Activated CD4-positive, alpha-beta T cell treated with anti-CD3 and anti-CD28 coated beads, Interleukin-2, amount 10 ng/mL, durations not matched to agents 24 days and 14 days (primary cell): ENCODE measurements around the gene DAZAP1. TPM values are rescaled to one million over a fixed set of nuclear protein-coding genes. Genes with fewer than 3 reads are reported as not detected.
A peak's percentile ranks its signal among the peaks of the same experiment; 100 is the strongest.
"Not testable (repeated sequence)": the region's sequence is repeated elsewhere in the genome, so short reads cannot be mapped to it uniquely, and the experiment has no call there.

Experiments used
- DNase-seq: peaks from one replicate; pipeline ENCODE4 v3.0.0; 2022
- H3K27ac Mint-ChIP-seq: one replicate; pipeline ENCODE4 v1.8.0; 2022; ENCODE audit warnings: mild to moderate bottlenecking, mixed read lengths
- H3K27me3 Mint-ChIP-seq: one replicate; pipeline ENCODE4 v1.8.0; 2022; ENCODE audit warnings: mixed read lengths
- H3K36me3 Mint-ChIP-seq: one replicate; pipeline ENCODE4 v1.8.0; 2022; ENCODE audit warnings: low read depth, mild to moderate bottlenecking, mixed read lengths
- H3K4me1 Mint-ChIP-seq: one replicate; pipeline ENCODE4 v1.8.0; 2021; ENCODE audit warnings: mixed read lengths
- H3K4me3 Mint-ChIP-seq: one replicate; pipeline ENCODE4 v1.8.0; 2022; ENCODE audit warnings: mild to moderate bottlenecking, moderate library complexity, mixed read lengths
- H3K9me3 Mint-ChIP-seq: one replicate; pipeline ENCODE4 v1.8.0; 2021; ENCODE audit warnings: mixed read lengths
- intact Hi-C: fragments of 100-400 bp; cut with micrococcal nuclease; formaldehyde crosslinking; loops from one replicate; pipeline ENCODE4 v1.15.1; 2023
- total RNA-seq: library from RNA; stranded (reverse); gene quantifications from 2 replicates; pipeline ENCODE4 v1.2.3, GENCODE V29; 2022

DAZAP1 gene
- total RNA-seq, 1 donor from 2014 or later = 323 TPM

GRCh38 chr19:1470305-1471009 lies 63.1 kb downstream of the DAZAP1 start:
- intact Hi-C loops = loop anchor here (2.0 kb wide), 1 partner anchor 26 kb away; no protein-coding TSS in a partner anchor
- H3K27ac Mint-ChIP-seq = no peak overlapping the region
- H3K4me1 Mint-ChIP-seq = peaks cover 2% of the 10 kb centered on the region
- peaks cover 1% of the 10 kb centered on the region for H3K36me3 Mint-ChIP-seq
- no peaks in the 10 kb centered on the region for H3K9me3 Mint-ChIP-seq
- peak overlapping the region; percentile 73 for H3K4me3 Mint-ChIP-seq
- DNase-seq = peak; percentile 94
- H3K27me3 Mint-ChIP-seq = peaks cover 6% of the 10 kb centered on the region

GRCh38 chr19:1471010-1471514 lies 63.7 kb downstream of the DAZAP1 start:
- peak; percentile 77 for DNase-seq
- Mint-ChIP-seq H3K9me3 (no peaks in the 10 kb centered on the region), H3K27ac (no peak overlapping the region), H3K4me3 (peak overlapping the region; percentile 54), H3K4me1 (peaks cover 2% of the 10 kb centered on the region), H3K36me3 (peaks cover 1% of the 10 kb centered on the region), H3K27me3 (peaks cover 6% of the 10 kb centered on the region)
- intact Hi-C loops = loop anchor here (2.0 kb wide), 1 partner anchor 26 kb away; no protein-coding TSS in a partner anchor

DNA sequence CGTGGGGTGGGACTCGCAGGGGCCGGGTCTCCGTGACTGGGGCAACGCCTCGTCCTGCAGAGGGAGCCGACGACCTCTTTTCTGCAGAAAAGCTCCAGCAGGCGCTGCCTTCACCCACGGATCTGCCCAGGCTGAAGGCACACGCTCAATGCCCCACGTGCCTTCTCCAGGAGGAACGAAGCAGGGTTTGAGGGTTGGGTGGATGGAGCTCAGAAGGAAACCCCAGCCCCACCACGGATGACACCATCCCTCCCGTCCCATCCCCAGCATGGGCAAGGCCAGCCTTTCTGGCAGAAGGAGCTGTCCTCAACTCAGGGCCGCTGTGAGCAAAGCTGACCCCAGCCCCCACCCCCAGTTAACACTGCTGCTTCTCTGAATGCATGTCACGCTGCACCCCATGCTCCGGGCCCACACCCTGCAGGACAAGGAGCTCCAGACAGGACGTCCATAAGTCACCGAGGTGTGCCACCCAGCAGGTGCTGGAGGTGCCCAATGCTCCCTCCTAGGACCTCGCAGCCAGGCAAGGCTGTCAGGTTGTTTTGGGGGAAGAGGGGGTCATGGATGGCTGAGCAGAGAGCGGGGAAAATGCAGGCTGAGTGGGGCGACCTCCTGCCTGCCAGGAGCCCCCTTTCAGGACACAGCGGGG lies 64.3 kb downstream of the DAZAP1 start:
- peaks cover 1% of the 10 kb centered on the region for H3K36me3 Mint-ChIP-seq
- H3K4me3 Mint-ChIP-seq = peak overlapping the region; percentile 54
- peaks cover 6% of the 10 kb centered on the region for H3K27me3 Mint-ChIP-seq
- intact Hi-C loops = loop anchor here (2.0 kb wide), 1 partner anchor 27 kb away; no protein-coding TSS in a partner anchor
- peak; percentile 70 for DNase-seq
- H3K4me1 Mint-ChIP-seq = peaks cover 2% of the 10 kb centered on the region
- no peak overlapping the region for H3K27ac Mint-ChIP-seq
- H3K9me3 Mint-ChIP-seq = no peaks in the 10 kb centered on the region

- H3K4me1 Mint-ChIP-seq = peaks cover 3% of the 10 kb centered on the region
- no peak for DNase-seq
- no peak overlapping the region for H3K27ac Mint-ChIP-seq
- peaks cover 6% of the 10 kb centered on the region for H3K27me3 Mint-ChIP-seq
- no peak overlapping the region for H3K4me3 Mint-ChIP-seq
- intact Hi-C loops = no loop called here
- peaks cover 2% of the 10 kb centered on the region for H3K36me3 Mint-ChIP-seq
- no peaks in the 10 kb centered on the region for H3K9me3 Mint-ChIP-seq
Observed at GRCh38 chr19:1472231-1473084, 65.1 kb downstream of the DAZAP1 start.

DNA sequence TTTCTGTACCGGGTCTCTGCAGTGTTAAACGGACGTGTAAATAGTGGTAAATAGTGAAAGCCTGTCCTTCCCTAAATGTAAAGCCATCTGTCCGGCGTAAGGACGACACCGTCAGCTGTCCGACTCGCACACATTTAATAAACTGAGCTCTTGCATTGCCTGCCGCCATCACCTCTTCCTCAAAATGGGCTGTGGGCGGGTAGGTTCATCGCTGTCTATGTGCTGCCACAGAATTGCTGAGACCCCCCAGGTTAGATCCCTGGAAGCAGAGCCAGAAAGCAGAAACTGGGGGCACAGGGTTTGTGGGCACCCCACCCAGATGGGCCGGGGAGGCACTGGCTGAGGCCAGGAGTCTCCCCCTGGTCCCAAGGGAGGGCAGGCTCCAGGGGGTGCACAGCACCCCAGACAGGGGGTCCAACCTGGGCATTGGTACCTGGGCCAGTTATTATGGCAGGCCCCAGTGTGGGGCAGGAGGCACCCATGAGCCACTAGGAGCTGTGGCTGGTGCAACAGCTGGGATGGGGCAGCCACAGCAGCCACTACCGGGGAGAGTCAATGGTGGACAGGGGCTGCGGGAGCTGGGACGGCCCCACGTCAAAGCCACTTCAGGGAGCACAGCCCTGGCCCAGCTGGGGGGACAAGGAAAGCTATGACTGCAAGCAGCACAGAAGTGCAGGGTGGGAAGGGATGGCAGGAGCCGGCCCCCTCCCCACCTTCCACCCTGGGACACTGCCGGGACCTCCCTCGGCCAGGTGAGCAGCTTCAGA lies 65.9 kb downstream of the DAZAP1 start:
- Mint-ChIP-seq H3K4me1 (peaks cover 9% of the 10 kb centered on the region), H3K27ac (no peak overlapping the region), H3K27me3 (peaks cover 6% of the 10 kb centered on the region), H3K4me3 (no peak overlapping the region), H3K36me3 (peaks cover 3% of the 10 kb centered on the region), H3K9me3 (no peaks in the 10 kb centered on the region)
- no peak for DNase-seq
- intact Hi-C loops = no loop called here

- no peak for DNase-seq
- Mint-ChIP-seq H3K4me3 (no peak overlapping the region), H3K9me3 (no peaks in the 10 kb centered on the region), H3K4me1 (peaks cover 13% of the 10 kb centered on the region), H3K27me3 (peaks cover 6% of the 10 kb centered on the region), H3K27ac (no peak overlapping the region), H3K36me3 (peaks cover 5% of the 10 kb centered on the region)
- intact Hi-C loops = no loop called here
Observed at GRCh38 chr19:1474011-1474764, 66.8 kb downstream of the DAZAP1 start.

DNA sequence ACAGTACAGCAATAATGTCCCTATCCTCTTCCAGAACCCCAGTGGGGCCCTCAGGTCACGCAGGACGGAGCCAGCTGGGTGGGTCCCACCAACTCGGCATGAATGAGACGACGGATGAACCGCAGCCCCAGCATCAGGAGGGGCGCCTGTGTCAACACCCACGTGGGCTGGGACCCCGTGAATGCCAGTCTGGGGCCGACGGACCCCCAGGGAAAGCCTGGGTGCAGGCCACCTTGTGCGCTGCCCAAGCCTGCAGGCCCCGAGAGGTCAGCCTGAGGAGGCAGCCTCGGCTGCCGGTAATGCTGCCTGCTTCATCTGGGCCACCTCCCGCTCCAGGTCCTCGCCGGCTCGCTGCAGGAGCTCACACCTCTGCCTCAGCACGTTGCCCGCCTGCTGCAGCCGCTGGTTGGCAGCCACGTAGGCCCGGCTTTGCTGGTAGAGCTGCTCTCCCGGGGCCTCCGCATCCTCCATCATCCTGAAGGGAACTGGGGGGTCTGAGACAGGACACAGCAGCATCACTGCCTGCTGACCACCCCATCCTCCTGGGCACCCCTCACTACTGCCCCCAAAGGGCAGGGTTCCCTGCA lies 67.5 kb downstream of the DAZAP1 start:
- intact Hi-C loops = loop anchor here (5.0 kb wide), 2 partner anchors 37 to 38 kb away; partner anchors contain the start of genes ADAMTSL5 and RPS15
- Mint-ChIP-seq H3K4me1 (peaks cover 15% of the 10 kb centered on the region), H3K36me3 (peaks cover 6% of the 10 kb centered on the region), H3K4me3 (no peak overlapping the region), H3K27me3 (peaks cover 6% of the 10 kb centered on the region), H3K9me3 (no peaks in the 10 kb centered on the region), H3K27ac (no peak overlapping the region)
- DNase-seq = no peak

DNA sequence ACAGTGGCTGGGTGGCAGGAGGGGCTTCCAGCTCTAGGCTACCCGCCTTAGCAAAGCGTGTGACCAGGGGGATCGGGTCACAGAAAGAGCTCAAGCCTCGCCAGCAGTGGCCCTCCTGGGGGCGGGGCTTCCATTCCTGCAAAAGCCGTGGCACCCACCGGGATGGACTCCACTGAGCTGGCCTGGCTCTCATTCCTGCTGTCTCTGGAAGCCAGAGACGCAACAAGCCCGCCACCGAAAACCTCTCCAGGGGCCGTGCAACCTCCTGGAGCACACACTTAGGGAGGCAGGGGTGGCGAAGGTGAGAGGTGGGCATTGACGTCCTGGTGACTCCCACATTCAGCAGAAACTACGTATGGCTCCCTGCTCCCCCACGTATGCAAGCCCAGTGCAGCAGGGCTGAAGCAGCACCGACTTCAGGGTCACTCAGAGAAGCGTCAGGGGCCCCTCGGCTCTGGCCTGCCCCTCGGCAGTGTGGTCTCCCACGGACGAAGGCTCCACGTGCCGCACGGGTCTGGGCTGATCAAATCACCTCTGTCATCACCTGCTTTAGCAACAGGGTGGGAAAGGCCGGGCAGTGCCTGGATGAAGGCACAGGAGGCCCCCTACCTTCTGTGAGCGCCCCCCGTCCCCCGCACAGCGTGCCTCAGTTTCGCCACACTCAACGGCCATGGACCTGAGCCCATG lies 68.5 kb downstream of the DAZAP1 start:
- no peaks in the 10 kb centered on the region for H3K9me3 Mint-ChIP-seq
- peaks cover 5% of the 10 kb centered on the region for H3K27me3 Mint-ChIP-seq

DNA sequence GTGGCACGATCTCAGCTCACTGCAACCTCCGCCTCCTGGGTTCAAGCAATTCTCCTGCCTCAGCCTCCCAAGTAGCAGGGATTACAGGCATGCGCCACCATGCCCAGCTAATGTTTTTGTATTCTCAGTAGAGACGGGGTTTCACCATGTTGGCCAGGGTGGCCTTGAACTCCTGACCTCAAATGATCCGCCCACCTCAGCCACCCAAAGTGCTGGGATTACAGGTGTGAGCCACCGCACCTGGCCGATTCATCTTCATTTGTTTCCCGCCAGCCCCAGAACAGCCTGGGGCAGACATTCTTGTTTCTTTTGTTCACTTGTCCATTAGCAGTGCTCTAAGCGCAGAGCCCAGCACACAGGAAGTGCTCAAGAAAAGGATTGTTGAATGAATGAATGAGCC lies 69.7 kb downstream of the DAZAP1 start:
- not testable (repeated sequence) for H3K27ac Mint-ChIP-seq

More for the DNA sequence above, 68.5 kb downstream of the DAZAP1 start:
- H3K27ac Mint-ChIP-seq = no peak overlapping the region
- H3K4me1 Mint-ChIP-seq = peaks cover 15% of the 10 kb centered on the region
- DNase-seq = no peak
- H3K4me3 Mint-ChIP-seq = no peak overlapping the region
- peaks cover 4% of the 10 kb centered on the region for H3K36me3 Mint-ChIP-seq
- intact Hi-C loops = loop anchor here (5.0 kb wide), 2 partner anchors 36 to 39 kb away; partner anchors contain the start of genes ADAMTSL5 and RPS15

DNA sequence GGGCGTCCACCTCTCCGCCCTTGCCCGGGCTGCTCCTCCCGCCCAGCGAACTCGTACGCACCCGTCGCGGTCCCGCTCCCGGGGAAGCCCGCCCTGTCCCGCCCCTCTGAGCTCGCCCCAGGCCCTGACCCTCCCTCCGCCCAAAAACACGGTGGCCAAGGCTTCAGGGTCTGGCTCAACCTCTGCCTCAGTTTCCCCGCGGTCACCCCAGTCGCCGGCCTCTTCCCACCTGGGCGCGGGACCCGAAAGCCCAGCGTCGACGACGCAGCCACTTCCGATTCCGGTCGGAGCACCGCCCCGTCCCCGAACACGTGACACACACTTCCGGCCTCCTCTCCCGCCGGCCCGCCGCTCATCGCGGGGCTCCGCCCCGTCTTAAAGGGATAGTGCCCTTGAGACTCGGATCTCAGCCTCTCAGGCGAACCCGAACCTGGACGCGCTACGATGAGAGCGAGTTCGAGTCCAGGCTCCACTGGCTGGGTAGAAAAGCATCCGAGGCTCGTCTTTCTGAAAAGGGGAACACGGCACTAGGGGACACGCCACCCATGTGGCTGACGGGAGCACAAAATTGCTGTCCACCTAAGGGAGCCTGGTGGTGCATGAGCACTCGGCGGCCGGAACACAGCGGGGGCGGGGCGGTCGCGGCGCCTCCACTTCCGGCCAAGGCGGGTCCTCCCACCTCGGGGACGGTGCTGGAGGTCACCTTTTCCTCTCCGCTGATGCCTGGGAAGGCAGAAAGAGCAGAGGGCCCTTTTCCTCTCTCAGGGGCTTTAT lies 71.7 kb downstream of the DAZAP1 start, which contains the start of gene C19orf25:
Gene C19orf25, minus strand, starts transcription at position 282 of the 774 bp plus-strand sequence. CDS start 312 bp downstream, outside the sequence.
- intact Hi-C loops = loop anchor here (1.0 to 5.0 kb wide), 4 partner anchors 11 to 96 kb away; partner anchors contain the start of genes ADAMTSL5, NDUFS7, PCSK4 and RPS15

More for the DNA sequence above, 69.7 kb downstream of the DAZAP1 start:
- intact Hi-C loops = loop anchor here (5.0 kb wide), 2 partner anchors 35 to 40 kb away; partner anchors contain the start of genes ADAMTSL5 and RPS15
- DNase-seq, H3K9me3 Mint-ChIP-seq, H3K36me3 Mint-ChIP-seq, H3K27me3 Mint-ChIP-seq: not testable (repeated sequence)
- peaks cover 13% of the 10 kb centered on the region for H3K4me1 Mint-ChIP-seq
- H3K4me3 Mint-ChIP-seq = peak overlapping the region; percentile 39

More for the DNA sequence above, 71.7 kb downstream of the DAZAP1 start, which contains the start of gene C19orf25:
- peaks cover 4% of the 10 kb centered on the region for H3K36me3 Mint-ChIP-seq
- H3K4me3 Mint-ChIP-seq = peak within 1 kb of the TSS; percentile 96
- peak within 1 kb of the TSS; percentile 96 for H3K27ac Mint-ChIP-seq
- H3K27me3 Mint-ChIP-seq = no peaks in the 10 kb centered on the region
- H3K4me1 Mint-ChIP-seq = peaks cover 13% of the 10 kb centered on the region
- peak; percentile 98 for DNase-seq
- no peaks in the 10 kb centered on the region for H3K9me3 Mint-ChIP-seq
